Ureter (tissue), 1 donor: ENCODE results near the gene CAB39L. TPM values are rescaled to one million over a fixed set of nuclear protein-coding genes. Genes with fewer than 3 reads are reported as not detected.
A peak's percentile ranks its signal among the peaks of the same experiment; 100 is the strongest.
"Not testable (repeated sequence)": the region's sequence is repeated elsewhere in the genome, so short reads cannot be mapped to it uniquely, and the experiment has no call there.

Experiments used
- DNase-seq: peaks from one replicate; pipeline ENCODE4 v3.0.0-alpha.2; 2020; ENCODE audit warnings: low spot score
- total RNA-seq: library from RNA; stranded (reverse); gene quantifications from one replicate; pipeline ENCODE4 v1.2.4, GENCODE V29; 2023
- donor health status: DM: yes; HTN: yes; CAD: no.

Gene CAB39L
- total RNA-seq, 1 donor from 2014 or later = 73.9 TPM

DNA sequence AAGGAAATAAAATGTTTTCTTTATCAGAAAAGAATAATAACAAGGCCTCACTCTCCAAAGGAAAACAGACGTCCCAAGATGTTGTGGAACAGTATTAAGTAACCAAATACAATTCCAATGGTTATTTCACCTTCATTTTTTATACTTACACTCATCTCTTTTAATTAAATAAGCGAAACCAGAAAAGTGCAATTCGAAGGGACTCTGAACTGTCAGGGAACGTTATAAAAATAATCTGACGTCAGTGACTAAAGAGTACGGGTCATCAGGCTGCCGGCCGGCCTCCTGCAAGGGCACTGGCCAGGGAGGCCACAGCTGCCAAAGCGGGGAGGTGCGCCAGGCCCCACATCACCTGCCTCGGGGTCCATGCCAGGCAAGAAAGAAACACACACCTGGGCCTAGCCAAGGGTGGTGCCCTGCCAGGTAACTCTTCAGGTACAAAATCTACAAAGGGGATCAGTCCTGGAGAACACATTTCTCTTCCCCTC lies 134.9 kb downstream of the CAB39L start:
- DNase-seq = peak; percentile 45

DNA sequence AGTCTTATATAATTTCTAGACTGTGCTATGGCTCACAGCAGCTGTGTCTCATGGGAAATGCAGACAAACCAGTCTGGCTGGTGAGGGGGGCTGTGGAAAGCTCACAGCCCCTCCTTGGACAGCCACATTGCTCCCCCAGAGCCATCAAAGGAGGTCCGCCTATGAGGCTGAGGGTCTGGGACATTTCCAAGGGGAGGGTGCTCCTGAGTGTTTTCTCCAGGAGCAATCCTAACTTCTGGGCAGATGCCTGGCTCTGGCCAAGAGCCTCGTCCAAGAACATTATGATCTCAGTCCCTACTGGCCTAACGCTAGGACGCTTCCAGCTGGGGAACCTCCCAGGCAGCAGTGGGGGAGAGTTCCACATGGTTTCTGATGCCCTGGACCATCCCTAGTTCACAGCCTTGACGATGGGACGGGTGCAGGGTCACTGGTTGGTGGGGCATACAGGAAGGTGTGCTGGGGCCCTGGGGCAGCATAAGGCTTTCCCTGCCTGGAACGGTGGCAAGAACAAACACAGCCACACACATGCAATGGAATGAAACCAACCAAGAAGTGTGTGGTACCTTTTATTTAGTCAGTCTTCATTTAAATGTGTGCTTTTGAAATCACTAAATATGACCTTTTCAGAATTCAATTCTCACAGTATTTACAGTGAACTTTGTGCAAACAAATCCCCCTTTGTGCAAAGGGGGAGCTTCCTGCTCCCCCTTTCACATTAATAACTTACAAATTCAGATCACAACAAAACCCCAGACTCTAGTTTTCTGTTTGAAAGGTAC lies 135.6 kb downstream of the CAB39L start:
- peak; percentile 85 for DNase-seq

DNA sequence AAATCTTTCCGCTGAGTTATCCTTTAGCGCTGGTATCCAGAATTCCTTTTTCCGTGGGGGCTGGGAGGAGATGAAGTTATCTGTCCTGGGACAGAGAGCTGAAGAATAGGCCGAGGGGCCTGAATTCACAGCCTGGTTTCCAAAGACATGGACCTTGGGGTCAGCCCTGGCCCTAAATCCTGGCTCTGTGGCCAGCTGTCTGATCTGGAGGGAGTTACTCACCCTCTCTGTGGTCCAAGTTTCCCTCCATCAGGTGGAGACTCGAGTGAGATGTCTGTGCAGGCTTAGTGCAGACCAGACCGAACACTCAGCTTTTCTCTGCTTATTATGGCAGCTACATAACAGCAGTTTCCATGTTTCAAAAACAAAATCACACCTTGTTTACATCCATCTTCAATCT lies 136.5 kb downstream of the CAB39L start:
- DNase-seq = no peak

GRCh38 chr13:49305792-49306425 lies 138.0 kb downstream of the CAB39L start:
- DNase-seq = no peak

DNA sequence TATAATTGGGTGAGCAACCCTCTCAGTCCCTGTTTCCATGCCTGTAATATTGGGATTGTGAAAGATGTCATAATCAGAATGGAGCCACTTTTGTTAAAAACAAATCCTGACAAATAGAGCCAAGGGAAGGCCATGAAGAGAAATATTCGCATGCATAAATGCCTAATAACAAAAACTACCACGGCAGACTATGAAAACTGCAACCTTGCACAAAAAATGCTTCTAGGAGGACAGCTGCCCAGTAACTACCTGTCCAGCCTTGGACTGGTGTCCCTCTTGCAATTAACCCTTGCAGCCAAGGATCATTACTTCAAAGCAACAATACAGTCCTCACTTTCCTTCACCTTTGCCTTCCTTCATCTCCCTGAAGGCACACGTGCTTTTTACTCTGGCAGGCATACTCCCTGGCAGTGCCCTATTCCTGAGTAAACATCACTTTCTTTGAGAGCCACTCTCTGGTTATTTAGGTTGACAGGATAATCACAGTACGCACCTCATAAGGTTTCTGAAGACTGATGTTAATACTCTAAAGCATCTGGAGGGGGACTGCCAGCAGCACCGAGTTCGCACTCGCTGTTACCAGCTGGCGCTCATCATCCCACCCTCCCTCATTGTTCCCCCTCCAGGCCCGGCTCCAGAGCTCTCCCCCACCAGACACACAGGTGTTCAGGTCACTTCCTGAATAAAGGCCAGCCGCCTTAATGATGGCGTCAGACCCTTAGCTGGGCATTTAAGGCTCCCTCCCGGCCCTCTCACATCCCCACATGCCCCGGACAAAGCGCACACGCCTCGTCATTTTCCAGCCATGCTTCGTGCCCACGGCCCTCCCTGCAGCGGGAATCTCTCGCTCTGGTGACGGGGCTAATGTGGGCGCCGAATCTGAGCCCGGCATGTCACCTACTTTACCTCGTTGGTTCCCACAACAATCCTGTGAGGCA lies 138.8 kb downstream of the CAB39L start:
- DNase-seq = no peak

- no peak for DNase-seq
These were observed 139.5 kb downstream of the CAB39L start for GRCh38 chr13:49304356-49304755.

DNA sequence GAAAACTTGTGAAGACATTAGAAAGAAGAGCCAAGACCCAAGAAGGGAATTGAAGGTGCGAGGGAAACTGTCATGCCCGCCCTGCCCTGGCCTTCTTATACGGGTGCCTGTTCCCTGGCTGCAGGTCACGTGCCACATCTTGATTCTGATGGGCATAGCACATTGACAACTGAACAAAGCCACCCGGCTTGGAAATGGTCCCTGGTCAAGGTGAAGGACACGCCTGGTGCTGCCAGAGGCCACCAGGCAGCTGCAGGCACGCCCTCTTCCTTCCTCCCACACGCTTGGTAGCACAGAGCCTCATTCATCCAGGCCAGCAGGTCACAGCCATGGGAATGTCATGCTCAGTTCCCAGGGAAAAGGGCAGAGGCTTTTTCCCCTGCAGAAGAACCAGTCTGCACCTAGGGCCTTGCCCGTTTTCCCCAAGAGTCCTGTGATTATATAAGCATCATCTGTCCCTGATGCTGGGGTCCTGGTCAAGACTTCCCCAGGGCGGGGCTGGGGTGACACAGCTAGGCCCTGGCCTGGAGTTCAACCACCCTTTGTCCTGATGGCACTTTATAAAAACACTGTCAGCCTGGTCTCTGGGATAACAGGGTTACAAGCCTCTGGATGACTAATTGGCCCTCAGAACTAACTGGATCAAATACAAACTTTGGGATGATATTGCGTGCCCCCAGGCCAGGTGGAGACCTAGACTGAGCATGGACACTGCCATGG lies 140.2 kb downstream of the CAB39L start:
- DNase-seq = no peak

DNA sequence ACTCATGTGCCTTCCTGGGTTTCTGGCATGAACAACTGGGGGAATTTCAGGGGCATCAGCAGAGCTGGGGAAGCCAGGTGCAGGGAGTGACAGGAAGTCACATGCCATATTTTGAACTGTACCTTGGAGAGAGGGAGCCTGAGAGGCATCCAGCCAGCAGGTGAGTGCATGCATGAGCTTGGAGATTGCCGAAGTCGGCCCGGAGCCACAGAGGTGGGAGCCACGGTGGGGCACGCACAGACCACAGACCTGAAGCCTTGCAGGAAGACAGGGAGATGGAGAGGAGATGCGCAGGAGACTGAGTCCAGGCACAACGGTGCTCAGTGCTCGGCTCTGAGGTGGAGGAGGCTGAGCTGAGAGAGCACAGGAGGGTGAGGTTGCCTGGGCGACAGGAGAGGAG lies 141.0 kb downstream of the CAB39L start:
- DNase-seq = peak; percentile 44

DNA sequence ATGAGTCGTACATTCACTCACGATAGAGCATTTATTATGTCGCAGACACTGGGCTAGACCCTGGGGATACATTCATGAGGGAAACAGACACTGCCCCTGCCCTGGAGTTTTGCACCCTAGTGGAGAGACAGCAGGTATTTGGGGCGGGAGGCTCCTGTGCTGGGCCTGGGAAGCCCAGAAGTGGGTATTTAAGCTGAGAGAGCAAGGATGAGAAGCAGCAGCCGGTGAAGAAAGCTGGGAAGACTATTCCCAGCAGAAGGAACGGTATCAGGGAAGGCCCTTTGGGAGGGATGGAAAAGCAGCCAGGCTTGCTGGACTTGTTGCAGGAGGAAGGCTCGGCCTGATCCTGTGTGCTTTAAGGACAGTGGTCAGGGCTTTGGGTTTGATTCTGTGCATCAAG lies 141.6 kb downstream of the CAB39L start:
- DNase-seq = no peak

GRCh38 chr13:49300739-49301589 lies 142.9 kb downstream of the CAB39L start:
- DNase-seq = peak; percentile 71

- no peak for DNase-seq
These were observed 143.6 kb downstream of the CAB39L start for GRCh38 chr13:49300276-49300675.

DNA sequence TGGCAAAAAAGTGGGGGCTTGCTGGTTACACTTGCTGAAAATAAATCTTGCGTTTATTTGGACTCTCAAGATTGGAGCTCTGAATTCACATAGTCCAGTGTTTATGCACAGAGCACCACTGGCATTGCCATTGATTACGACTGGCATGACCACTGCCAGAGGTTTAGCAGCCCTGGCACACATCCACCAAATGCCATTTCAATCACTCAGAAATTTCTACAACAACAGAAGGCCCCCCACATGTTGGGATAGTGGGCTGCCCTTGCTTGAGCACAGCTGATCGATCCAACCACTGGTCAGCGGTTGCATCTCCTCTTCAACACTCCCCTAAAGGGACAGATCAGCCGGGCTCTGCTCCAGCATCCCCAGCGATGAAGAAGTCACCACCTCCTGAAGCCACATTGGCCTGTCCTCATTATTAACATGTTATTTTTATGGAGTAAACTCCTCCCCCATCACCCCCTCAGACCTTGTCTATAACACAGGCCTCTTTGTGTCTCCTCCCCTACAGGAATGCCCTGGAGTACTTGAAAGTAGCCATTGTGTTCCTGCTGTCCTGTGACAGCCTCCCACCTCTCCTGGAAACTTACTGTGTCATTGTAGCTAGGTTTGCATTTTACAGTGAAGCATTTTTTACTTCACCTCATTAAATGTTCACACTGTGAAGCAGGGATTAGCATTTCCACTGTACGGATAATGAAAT lies 144.8 kb downstream of the CAB39L start:
- no peak for DNase-seq

DNA sequence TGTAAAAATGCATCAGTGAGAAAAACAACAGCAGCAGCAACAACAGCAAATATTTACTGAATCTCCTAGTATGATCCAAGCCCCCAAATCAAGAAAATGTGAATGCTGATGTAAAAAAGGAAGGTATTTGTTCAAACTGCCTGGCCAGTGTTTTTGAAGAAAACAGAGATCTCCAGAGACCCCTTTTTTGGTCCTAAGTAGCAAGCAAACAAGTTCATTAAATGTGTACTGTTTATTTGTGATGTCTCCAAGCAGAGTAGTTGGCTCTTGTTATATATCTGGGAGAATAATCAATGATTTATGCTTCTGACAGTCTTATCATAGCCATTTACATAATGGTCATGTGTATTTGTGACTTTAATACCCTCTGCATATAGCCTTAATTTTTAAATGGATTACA lies 145.4 kb downstream of the CAB39L start:
- DNase-seq = no peak

DNA sequence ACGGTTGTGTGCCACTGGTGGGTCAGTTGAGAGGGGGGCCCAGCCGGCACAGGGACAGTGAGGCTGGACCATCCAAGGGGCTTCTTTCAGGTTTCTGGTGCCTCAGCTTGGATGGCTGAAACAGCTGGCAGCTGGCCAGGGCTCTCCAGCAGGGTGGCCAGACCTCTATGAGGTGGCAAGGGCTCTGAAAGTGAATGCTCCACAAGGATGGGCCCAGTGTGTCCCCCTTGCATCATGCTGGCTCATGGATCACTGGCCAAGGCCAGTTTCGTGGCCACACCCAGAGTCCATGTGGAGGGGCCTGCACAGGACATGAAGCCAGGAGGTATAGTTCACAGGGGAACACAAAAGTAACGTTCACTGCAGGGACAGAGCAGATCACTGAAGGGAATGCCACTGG lies 146.5 kb downstream of the CAB39L start:
- DNase-seq = no peak

- DNase-seq = no peak
These were observed 147.2 kb downstream of the CAB39L start for GRCh38 chr13:49296659-49297058.

- DNase-seq = no peak
These were observed 148.6 kb downstream of the CAB39L start for GRCh38 chr13:49295244-49295643.

- DNase-seq = not testable (repeated sequence)
These were observed 149.1 kb downstream of the CAB39L start for GRCh38 chr13:49294723-49295122.

DNA sequence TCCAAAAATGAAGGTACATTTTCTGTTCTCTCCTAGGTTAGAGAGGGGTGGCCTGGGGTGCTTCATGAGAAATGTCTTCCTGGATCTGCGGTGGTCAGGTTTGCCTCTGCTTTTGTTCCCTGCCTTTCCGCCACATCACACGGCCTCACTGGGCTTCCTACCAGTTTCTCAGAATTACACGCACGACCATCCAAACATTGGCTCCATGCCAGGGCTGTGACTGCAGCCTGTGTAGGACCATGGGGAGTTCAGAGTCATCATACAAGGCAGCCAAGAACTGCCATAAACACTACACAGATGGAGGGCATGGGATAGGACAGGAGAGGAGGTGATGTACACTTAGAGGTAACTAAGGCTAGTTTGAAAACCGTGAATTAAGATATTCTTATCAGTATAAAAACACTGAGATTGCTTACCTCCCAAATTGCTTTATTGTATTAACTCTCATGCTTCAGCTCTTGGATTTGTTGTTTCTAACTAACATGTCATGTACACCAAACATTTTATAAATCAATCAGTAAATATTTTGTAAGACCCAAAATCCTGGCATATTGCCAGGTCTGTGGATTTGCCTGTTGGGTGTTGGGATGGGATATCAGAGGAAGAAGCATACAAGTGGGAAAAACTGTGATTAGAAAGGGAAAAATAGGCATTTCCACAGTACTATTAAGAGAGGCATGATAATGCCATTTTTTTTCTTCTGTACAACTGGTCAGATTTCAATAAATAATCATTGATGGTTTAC lies 150.9 kb downstream of the CAB39L start:
- peak; percentile 70 for DNase-seq

DNA sequence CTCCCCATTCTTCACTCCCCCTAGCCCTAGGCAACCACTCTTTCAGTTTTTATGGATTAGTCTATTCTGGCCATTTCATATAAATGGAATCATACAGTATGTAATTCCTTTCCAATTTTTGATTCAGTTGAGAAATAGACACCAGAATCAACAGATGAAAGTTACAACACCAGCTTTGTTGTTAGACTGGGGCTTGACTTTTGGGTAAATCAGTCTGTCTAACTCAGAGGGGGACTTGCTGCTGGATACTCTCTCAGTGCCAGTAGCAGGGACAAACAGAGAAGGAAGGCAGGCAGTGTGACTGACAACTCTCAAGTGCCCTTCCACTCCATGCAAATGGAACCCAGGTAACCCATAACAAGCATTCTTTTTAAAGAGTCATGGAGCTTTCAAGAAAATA lies 155.4 kb downstream of the CAB39L start:
- no peak for DNase-seq
